Left renal cortex interstitium (tissue), 4 donors: ENCODE results near the gene ARMS2. TPM values are rescaled to one million over a fixed set of nuclear protein-coding genes. Genes with fewer than 3 reads are reported as not detected.

Source experiments
- DNase-seq, 4 donors: peaks; one replicate each; pipeline ENCODE4 v3.0.0-alpha.2; 2013; ENCODE audit warnings: low read depth in 4 of 4, low spot score in 2 of 4, missing footprints in 1 of 4
- polyA plus RNA-seq, 4 donors: library from polyadenylated mRNA; unstranded; fragments of 120-200 nt; gene quantifications; one replicate each; pipeline ENCODE4 v1.2.1, GENCODE V29; 2013; ENCODE audit not compliant: insufficient read length in 4 of 4

Gene ARMS2
- polyA plus RNA-seq, 4 donors = 0.22 to 0.36 (median 0.33) TPM; not detected in 1

DNA sequence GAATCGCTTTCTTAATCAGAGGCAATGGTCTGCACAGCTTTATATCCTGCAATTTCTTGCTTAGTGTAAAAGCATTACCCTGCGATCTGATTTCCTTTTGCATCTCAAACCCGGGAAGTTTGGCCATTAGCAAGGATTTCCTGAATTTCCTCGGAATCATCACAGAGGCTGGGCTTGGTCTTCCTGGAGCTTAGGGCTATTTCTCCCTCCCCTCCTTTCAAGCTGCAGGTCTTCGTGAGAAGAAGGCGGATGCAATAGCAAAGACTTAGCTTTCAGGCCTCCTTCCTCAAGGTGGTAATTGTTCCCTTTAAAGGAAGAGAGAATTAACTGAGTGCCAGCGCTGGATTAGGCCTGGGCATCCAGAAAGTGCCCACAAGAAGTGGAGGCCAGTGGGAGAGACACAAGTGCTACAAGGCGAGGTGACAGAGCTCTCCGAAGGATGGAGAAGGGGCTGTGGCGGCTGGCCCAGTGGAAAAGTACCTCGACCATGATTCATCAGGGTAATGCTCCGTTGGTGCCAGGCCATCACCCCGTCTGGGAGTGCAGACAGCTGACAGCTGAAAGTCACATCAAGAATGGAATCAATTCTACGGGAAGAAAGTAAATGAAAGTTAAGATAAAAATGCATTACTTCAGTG, 4.0 kb upstream of the ARMS2 start:
- no peak for DNase-seq

- no peak for DNase-seq
Measured at GRCh38 chr10:122454071-122454470, 382 bp upstream of the ARMS2 start.

DNA sequence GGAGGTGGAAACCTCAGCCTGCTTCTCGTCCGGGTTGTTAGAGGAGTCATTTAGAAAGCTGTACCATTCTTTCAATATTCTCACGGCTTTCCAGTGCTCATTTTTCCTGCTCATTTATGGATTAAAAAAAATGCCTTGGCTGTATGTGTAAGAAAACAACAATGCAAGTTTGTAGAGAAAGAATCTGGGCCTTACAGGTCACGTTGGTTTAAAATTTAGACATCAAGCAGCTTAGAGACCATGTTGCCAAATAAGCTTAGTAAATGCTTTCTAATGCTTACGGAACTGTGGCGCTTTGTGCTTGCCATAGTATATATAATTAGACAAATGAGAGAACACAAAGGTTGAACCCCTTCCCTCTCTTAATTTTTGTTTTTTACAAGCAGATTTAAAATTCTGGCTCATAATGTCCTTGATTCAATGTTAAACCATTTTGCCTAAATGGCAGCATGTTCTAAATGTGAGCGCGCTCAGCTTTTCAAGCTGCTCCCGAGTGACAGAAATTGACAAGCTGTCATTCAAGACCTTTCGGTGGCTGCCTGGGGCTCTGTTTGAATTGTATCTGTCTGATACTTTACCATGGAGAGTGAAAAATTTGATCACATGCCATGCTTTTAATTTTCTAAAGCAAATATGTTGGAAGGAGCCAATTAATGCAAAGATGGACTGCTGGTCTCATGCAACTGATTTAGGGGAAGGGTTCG, 1.1 kb downstream of the ARMS2 start:
- no peak for DNase-seq

DNA sequence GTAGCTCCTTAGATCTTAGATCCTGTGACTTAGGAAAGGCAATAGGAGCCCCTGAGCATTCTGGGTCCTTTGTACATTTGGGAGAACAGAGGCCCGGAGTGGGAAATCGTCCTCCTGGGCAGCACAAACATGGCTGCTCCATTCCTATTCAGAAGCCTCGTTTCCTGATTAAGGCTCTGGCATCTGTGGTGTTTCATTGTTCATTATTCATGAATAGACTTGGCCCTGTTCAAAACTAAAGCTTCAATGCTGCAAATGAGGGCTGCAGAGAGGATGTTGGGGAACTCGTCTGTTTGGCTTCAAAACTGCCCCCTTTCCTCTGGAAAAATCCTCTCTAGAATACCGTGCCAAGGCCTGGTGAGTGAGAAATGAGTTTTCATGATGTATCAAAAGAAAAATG, 3.5 kb downstream of the ARMS2 start:
- DNase-seq = no peak

DNA sequence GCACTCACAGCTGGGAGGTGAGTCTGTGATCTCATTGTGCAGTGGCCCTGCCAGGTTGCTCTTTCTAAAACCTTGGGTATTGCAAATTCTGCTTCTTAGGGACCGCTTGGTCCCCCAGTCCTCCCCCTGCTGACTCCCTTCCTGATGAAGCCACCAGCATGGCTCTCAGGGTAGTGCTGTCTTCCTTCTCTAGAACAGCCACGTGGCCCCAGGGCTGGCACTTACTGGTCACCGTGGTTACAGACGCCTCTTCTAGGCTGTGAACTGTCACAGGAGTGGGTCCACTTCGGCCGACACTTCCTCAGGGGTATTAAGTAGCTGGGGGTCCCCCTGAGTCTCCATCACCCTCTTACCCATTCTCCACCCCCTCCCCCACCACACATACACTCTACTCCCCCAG, 4.2 kb downstream of the ARMS2 start:
- no peak for DNase-seq

- no peak for DNase-seq
Measured at GRCh38 chr10:122459561-122460273, 5.3 kb downstream of the ARMS2 start.

- DNase-seq = no peak
Measured at GRCh38 chr10:122460891-122461293, 6.4 kb downstream of the ARMS2 start.

DNA sequence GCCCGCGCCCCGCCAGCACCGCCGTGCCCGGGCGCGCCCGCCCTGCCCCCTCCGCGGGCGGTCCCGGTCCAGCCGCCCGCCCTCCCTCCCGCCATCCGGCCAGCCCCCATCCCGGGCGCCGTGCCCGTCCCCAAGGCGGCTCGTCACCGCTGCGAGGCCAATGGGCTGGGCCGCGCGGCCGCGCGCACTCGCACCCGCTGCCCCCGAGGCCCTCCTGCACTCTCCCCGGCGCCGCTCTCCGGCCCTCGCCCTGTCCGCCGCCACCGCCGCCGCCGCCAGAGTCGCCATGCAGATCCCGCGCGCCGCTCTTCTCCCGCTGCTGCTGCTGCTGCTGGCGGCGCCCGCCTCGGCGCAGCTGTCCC, 6.9 kb downstream of the ARMS2 start, which contains the start of gene HTRA1:
Gene HTRA1, plus strand, starts transcription at position 187 of the 362 bp plus-strand sequence. Its CDS starts 100 bp downstream, at position 287.
- no peak for DNase-seq

- DNase-seq = no peak
Measured at GRCh38 chr10:122461729-122462532, 7.5 kb downstream of the ARMS2 start.

DNA sequence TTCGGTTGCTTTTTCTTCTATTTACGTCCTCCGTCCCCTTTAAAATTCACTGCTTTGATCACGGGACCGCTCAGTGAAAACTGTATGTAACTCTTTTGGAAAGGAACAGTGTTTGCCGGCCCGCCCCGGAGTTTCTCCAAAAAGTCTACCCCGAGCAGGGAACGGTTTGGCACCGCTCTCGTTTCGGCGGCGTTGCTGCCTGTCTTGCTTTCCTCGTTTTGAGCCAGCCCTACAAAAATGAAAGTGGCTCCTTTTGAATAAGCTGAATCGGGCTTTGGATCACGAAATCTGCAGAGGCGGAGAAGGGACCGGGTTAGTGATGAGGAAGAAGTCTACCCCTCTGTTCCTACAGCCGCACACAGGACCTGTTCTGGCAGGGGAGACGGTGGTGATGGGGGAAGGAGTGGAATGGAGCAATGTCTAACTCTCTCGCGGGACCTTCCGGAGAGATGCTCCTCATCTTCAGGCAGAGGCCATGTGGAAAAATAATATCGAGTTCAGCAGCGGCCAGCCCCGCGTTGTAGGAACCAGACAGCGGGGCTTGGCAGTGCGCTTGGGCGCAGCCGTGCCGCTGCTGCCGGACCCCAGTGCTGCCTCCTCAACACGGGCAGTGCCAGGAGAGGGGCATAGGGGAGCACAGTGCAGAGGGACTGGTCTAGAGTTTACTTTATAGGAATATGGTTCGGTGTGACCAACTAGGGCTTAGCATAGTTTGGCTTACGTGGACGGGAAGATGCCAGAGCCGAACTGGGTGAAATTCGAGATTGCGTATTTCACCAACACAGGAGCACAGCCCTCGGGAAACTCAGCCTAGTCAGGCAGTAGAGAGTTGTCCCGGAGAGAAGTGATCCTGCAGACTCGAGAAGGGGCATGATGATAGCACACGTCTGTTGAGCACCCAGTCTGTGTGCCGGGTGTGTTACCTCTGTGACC, 8.3 kb downstream of the ARMS2 start:
- no peak for DNase-seq

DNA sequence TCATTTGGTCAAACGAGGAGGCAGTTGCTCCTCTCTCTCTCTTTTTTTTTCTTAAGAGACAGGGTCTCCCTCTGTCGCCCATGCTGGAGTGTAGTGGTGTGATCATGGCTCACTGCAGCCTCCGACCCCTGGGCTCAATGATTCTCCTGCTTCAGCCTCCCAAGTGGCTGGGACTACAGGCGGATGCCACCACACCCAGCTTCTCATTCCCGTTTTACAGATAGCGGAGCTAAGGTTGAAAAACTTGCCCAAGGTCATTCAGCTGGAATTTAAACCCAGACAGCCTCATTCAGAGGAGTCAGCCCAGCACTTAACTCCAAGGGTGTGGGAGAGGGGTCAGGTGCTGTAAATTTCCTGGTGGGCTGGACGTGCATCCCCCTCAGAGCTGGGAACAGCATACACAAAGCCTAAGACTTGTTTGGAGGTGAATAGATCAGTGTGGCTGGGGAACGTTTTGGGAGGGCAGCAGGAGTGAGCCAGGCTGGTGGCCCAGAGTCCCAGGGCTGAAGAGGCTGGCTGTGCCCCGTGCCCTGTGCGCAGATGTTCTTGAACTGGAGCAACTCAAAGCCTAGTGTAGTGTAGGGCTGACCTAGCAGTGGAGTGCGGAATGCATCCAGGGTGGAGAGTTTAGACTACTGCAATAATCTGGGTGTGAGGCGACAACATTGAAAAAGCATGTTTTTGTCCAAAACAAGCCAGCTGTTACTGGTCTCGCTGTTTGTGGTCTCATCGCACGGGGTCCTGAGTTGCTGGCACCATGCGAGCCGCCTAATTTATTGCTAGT, 9.2 kb downstream of the ARMS2 start:
- DNase-seq = no peak

DNA sequence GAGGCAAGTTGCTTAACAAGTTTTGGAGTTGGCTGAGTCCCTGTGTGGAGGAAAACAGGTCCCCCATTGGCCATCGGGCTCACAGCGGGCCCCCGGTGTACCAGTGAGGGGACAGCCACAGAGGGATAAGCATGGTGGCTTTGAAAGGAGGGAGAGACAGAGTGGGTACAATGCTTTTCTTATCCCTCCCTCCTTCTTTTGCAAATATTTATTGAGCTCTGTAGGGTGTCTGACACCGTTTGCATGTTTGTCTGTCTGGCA, 9.7 kb downstream of the ARMS2 start:
- DNase-seq = no peak

DNA sequence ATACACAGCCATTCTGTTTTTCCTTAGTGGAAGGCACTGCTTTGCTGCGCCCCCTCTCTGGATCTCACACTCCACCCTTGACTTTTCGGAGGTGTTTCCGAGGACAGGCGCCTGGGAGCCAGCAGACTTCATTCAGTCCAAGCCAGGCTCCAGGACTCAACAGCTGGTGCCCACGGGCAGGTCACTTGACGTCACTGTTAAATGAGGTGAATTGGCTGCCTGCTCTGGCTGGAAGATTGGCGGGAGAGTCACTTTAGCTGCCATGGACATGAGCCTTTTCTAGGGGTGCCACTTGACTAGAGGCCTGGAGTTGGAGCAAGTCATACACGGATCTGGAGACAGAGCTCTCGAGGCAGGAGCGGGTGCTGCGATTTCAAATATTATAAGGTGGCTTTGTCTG, 10.1 kb downstream of the ARMS2 start:
- DNase-seq = no peak

GRCh38 chr10:122465401-122466040, 11.1 kb downstream of the ARMS2 start:
- no peak for DNase-seq

DNA sequence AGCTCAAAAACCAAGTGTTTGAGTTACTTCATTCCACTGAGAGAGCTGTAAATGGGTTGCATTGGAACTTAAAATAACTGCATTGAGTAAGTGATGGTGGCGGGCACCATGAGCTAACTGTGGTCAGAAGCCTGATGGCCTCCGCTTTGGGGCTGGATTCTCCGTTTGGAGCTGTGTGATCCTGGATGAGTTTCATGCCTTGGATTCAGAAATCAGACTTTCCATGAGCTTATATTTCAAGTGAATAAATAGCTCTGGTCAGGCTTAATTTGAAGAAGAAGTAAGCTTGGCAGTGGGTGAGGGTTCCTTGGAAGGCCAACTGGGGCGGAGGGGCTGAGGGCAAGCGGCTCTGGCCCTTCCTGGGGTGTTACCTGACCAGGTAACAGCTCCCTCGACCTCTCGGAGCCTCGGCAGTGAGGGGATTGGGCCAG, 12.5 kb downstream of the ARMS2 start:
- DNase-seq = no peak

DNA sequence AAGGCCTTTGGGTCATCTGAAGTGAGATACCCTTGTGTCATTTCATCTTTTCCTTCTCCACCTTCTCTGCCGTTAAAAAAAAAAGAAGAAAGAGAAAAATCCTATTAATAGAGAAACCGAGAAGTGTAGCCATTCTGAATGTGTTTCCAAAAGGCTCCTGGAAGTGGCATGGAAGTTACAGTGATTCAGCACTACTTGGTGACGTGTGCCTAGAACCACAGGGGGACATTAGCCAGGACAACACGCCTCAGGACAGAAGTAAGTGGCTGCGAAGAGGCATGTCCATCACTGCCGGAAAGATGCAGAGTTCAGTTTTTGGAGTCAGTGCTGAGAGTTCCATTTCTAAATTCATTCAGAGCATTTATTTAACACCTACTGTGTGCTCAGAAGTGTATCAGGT, 13.2 kb downstream of the ARMS2 start:
- no peak for DNase-seq

- no peak for DNase-seq
Measured at GRCh38 chr10:122468307-122468925, 14.0 kb downstream of the ARMS2 start.
